GM19468 (cell line): Measurements from ENCODE around the gene SPEG.

ENCODE experiments used
- ATAC-seq: cut with Tn5 transposase; IDR thresholded peaks from one replicate; pipeline ENCODE4 v1.9.1; 2021; ENCODE audit warnings: mild to moderate bottlenecking, moderate library complexity, moderate number of reproducible peaks; ENCODE audit not compliant: unreplicated experiment; ENCODE audit errors: extremely low read depth

The SPEG gene

DNA sequence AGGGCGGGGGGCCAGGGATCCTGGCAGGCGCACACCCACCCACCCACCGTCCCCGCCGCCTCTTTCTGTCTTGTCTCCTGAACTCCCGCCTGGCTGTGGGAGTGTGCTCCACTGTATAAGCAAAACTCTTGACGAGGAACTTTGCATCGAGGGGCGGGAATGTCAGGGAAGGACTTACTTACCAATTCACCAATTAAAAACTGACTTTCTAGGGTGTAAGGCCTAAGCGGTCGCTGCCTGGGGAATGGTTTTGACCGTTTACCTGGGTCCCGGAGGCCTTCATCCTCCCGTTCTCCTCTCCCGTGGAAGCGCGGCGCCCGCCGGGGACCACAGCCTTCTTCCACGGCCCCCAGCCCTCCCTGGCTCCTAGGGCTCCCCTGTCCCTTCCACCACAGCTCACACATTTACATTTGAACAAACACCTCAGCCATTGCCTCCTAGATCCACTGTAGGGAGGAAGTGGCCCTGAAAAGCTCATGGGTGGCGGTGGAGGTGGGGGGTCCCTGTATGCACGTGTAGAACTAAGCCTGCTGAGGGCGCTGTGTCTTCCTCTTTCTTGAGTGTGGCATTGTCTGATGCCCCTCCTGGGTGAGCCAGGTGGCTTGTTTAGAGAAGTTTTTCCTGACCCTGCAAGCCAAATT, 88.5 kb downstream of the SPEG start:
- ATAC-seq = no peak

DNA sequence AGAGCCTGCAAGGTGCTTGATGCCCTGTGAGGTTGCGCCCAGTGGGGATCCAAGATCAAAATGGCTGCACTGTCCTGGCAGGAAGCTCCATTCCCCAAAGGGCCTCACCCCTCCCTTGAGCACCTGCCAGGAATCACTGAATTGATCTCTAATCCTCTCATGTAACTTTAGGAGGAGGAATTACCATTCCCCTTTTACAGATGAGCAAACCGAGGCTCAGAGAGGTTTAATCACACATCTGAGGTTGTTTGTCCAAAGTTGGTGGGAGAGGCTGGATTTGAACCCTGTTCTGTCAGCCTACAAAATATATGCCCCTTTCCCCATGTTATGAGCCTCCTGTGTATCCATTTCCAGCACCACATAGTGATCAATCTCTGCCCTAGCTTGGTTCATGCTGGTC, 90.2 kb downstream of the SPEG start:
- ATAC-seq = no peak

DNA sequence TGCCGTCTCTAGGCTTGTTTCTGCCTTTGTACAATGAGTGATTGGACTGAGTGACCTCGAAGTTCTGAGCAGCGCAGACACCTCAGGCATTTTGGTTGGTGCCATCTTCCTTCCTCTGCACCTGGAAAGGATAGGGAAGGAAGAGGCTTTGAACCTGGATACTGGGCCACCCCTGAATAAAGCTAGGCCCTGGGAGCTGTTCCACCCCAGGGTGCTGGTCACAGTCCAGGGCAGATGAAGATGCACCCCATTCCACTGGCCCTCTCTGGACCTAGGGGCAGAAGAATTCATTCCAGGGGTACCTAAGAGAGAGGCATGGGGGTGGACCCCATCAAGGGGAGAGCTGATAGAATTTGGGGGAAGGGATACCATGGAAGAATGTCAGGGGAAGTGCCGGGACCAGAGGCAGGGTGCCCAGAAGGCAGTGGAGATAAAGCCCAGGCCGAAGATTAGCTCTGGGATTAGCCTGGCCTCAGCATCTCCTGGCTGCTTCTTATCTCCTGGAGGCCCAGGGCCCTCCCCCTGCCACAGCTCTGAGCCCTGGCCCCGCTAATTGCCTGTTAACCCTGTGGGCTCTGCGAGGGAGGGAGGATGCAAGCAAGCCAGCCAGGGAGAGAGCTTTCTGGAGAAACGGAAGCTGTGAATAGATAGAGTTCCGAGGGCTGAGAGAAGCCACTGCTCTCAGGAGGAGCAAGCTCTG, 91.0 kb downstream of the SPEG start:
- no peak for ATAC-seq

DNA sequence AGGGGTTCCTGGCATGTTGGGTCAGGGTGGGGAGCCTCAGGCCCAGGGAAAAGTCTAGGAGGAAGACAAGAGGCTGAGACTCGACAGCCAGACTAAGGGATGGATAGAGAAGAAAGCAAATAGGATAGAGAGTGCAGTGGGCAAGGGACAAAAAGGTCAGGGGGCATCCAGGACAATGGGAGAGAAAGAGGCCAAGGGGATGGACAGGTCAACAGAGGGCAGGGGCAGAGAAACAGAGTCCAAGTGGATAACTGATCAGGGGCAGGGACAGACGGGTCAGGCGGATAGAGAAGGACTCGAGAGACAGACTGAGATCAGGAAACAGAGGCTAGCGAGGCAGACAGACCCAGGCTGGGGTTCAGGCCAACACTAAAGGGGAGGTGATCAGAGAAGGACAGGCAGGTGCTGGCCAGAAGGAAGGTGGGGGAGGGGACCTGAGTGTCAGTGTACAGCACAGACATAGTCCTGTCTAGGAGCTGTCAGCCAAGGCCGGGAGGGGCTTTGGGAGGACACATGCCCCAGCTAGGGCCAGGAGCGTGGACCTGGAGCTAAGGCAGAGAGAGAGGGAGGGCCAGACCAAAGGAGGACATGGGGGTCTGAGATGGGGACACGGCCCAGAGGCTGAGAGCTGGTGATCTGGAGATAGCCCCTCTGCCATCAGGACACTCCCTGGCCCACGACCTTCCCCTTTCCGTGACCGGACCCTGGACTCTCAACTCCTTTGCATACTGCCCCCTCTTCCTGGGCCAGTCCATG, 91.9 kb downstream of the SPEG start:
- no peak for ATAC-seq

DNA sequence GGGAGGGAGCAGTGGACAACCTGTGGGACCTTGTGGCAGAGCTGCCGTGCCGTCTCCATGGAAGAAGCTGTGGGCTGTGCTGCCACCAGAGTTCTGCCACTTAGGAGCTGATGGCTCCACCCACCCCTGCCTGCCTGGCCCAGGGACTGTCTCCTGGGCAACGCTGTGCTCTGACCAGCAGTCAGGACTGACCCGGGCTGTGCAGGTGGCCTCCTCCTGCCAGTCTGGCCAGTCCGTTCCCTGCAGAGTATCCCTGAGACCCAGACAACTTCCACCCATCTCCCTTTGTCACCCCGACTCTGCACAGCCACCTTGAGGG, 92.4 kb downstream of the SPEG start:
- ATAC-seq = no peak

DNA sequence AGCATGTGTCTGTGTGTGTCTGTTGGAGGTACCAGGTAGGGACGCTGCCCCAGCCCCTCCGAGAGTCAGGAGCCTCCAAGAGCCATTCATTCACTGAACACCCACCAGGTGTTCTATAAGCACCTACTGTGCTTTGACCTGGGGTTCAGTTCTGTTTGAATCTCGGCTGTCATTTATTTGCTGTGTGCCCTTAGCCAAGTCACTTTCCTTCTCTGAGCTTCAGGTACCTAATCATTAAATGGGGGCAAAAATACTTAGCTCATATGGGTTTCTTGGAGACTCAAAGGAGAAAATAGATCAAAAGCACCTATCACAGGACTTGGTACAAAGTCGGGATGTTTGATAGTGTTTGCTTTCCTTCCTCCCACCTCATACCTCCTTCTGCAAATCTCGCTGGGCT, 92.8 kb downstream of the SPEG start:
- ATAC-seq = no peak

DNA sequence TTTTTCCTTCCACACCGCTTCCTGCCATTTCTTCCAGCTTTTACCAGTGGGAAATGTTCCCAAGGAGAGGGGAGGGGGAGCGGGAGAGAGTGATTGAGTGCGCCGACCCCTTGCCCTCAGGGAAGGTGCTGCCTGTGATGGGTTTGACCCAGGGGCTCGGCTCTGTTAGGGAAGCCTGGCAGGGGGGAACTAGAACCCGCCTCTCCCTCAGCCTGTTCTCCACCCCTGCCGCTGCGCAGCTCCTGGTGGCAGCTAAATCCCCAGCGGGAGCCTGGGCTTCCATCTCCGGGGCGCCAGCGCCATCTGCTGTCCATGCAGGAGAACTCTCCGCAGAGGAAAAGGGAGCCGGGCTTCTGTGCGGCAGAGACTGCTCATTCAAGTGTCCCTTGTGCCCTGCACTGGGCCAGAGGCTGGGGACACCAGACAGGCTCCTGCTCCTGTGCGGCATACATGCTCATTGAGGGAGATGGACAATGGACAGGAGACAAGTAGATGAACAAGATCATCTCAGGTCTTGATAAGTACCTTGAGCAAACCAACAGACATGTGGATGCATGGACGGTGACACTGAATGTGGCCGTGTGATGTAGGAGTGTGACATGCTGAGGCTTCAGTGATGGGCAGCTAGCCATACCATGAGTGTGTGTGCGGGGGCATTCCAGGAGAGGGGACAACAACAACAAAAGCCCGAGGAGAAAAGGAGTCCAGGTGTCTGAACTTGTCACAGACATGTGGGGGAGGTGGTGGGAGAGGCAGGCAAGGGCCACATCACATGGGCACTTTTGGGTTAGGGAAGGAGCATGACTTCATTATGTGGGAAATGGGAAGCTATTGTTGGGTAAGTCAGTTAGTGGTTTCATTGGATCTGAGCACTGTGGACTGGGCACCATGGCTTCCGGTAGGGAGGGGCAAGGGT, 95.7 kb downstream of the SPEG start:
- peak; percentile 69 for ATAC-seq

DNA sequence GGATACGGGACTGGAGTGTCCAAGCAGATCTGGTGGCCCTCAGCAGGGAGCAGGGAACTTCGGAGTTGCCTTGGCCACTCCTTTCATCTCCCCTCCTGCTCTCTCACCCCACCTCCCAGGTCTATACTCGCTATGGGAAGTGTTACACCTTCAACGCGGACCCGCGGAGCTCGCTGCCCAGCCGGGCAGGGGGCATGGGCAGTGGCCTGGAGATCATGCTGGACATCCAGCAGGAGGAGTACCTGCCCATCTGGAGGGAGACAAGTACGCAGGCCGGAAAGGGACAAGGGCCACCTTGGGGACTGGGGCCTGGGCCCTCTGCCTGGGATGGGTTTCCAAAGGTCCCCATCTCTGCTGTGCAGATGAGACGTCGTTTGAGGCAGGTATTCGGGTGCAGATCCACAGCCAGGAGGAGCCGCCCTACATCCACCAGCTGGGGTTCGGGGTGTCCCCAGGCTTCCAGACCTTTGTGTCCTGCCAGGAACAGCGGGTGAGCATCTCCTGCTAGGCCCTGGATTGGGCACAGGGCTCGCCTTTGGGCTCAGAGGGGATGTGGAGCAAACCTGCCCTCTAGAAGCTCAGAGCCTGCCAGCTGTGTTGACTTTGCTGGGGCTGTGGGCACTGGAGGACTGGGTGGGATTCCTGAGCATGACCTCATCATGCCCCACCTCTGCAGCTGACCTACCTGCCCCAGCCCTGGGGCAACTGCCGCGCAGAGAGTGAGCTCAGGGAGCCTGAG, 97.2 kb downstream of the SPEG start:
- ATAC-seq = no peak

DNA sequence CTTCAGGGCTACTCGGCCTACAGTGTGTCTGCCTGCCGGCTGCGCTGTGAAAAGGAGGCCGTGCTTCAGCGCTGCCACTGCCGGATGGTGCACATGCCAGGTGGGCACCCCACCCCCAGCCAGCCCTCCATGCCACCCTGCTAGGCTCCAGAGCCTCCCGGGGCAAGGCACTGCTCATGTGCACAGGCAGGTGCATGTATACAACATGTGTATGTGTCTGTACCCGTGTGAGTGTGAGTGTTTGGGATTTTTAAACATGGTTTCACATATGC, 97.7 kb downstream of the SPEG start:
- no peak for ATAC-seq

DNA sequence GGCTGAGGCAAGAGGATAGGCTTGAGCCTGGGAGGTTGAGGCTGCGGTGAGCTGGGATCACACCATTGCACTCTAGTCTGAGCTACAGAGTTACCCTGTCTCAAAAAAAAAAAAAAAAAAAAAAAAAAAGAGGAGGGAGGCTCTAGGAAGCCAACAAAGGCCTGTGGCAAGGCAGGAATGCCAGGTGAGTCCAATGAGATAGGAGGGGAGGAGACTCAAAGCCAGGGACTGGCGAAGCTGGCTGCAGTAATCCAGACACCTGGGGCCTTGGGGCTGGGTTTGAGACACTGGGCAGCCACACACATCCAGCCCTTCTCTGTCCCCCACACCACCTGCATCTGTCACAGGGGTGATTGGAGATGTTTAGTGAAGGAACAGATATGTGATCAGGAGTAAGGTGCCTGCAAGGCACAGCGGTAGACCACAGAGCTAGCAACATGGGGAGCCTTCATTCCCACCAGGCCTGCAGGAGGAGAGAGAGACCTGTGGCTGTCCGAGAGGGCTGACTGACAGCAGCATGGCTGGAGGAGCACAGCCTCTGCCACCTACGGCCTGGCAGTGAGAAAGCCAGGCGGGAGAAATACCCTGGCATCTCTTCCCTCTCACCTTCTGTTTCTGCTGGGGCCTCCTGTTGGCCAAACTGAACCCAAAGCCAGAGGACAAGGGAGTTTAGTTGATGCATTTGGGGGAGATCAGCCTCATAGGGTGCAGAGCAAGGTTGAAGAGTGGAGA, 99.5 kb downstream of the SPEG start:
- no peak for ATAC-seq

DNA sequence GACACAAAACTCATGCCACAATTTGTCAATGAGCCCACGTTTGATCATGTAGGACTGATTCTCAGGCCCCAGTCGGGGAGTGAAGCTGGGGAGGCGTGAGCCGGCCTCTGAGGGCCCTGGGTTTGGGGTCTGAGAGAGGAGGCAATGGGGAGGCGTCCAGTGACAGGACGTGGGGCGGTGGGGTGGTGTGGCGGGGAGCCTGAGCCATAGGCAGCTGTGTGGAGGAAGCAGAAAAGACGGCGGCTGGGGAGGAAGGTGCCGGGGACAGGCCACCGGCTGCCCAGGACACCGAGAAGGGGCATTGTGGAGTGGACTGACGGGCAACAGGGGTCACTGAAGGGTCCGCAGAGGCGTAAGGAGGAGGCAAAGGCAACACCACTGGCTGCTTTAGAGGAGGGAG, 101.8 kb downstream of the SPEG start:
- ATAC-seq = no peak

DNA sequence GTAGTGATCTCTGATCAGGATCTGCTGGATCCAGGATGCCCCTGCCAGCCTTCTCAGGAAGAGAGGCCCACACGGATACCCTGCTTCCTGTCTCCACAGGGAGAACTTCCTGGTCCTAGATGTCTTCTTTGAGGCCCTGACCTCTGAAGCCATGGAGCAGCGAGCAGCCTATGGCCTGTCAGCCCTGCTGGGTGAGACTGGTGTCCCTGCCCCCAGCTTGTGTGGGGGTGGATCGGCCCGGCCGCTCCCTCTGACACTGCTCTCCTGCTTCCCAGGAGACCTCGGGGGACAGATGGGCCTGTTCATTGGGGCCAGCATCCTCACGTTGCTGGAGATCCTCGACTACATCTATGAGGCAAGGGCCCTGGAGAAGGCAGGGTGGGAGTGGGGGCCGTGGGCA, 102.3 kb downstream of the SPEG start:
- ATAC-seq = no peak

DNA sequence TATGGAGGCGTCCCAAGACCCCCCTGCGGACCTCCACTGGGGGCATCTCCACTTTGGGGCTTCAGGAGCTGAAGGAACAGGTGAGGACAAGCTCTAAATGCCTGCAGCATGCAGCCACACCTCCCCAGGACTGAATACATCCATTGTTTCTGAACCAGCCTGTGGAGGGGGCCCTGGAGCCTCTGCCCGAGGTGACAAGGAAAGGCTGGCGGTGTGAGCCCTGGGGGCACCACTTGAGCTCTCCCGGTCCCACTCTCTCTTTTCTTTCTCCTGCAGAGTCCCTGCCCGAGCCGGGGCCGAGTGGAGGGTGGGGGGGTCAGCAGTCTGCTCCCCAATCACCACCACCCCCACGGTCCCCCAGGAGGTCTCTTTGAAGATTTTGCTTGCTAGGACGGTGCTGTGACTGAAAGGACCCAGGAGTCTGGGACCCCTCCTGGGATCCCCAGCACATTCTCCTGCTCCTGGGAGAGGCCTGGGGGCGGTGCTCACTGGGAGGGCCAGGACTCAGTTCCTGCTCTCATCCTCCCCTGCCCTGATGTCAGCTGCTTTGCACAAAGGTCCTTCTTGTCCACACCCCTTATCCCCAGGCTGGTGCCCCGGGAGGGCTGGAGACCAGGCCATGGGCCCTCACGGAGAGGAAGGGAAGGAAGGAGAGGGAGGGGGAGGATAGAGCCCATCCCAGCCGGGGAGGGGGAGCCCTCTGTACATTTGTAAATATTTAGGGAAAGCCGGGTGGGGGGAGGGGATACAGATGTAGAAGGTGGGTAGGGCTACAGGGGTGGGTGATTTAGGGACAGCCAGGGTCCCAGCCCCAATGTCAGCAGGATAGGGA, 103.2 kb downstream of the SPEG start:
- no peak for ATAC-seq

DNA sequence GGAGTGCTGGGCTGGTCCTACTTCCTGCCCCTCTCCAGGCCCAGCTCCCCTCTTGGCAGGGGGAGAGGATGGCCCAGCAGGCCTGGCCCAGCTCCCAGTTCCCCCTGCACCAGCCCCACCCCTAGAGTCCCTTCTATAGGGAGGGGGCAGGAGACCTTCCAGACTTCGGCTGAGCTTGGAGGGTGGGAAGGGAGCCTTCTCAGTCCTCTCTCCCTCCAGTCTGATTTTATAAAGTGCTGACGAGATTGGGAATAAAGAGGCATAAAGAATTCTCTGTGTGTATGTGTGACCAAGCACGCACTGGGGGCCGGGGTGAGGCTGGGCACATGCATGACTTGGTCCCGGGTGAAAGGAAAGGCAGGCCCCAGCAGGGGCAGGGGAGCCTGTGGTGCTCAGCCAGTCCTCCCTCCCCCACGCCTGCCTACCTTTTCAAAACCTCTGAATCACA, 103.9 kb downstream of the SPEG start:
- ATAC-seq = no peak

DNA sequence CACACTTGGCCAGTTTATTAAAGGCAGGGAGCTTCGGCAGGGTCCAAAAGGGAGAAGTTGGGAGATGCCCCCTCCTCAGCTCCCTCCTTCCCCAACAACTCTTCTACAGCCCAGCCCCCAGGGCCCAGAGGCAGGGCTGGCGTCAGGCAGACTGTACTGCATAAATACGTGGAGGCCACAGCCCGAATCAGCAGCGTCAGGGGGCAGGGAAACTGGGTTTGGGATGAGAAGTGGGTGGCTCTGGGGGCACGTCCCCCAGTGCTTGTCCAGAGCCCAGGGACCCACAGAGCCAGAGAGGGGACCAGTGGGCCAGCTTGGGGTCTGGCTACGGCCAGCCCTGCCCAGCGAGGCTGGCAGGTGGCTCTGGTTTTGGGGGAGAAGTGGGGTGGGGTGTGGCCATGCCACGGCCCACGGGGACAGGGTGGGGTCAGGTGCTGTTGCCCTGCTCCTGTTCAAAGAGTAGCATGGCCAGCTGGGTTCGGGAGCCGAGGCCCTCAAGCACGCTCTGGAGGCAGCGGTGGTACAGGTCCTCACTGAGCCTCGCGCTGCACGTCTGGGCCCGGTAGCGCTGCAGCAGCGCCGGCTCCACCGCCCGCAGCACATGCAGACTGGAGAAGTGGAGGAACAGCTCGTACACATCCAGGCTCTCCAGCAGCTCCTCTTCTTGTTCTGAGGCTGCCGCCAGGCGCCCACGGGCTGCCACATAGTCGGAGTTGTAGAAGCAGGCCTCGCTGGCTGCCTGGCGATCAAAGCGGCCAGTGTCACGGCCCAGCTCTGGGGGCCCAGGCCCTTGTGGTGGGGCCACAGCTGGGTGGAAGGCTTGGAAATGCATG, 104.5 kb downstream of the SPEG start:
- no peak for ATAC-seq

DNA sequence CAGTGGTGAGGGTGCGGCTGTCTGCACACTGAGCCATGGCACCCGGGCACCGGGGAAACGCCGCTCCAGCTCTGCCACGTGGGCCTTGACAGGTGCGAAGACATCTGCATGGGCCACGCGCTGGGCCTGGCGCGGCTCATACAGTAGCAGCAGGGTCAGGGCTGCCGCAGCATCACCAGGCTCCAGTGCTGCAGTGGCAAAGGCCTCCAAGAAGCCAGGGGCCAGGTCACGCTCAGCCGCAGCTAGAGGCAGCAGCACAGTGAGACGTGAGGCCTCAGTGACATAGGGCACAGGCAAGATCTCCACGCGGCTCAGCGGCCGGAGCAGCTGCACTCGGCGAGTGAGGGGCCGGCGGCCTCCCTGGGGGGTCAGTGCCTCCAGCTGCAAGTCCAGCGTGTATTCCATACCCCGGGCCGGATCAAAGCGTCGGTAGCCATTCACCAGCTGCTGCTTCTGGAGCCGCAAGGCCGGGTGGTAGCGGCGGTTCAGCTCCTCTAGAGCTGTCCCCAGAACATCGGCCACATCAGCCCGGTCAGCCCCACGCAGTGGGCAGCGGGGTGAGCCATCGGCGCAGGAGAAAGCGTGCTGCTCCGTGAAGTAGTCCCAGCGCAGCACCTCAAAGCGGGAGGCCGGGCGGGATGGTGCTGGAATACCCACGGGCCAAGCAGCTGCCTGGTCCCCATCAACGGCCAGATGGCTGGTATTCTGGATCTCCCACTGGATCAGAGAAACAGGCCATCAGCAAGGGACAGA, 105.5 kb downstream of the SPEG start:
- no peak for ATAC-seq
